Lung microvascular endothelial cell (primary cell): ENCODE measurements around the gene CLEC9A. TPM values are rescaled to one million over a fixed set of nuclear protein-coding genes. Genes with fewer than 3 reads are reported as not detected.
"Not testable (repeated sequence)": the region's sequence is repeated elsewhere in the genome, so short reads cannot be mapped to it uniquely, and the experiment has no call there.

Experiments used
- DNase-seq, 2 donors: peaks; one replicate each; pipeline versions ENCODE4 v3.0.0 to v3.0.0-alpha.2; 2010; ENCODE audit warnings: low read depth in 2 of 2
- total RNA-seq: library from RNA; depleted of rRNA; stranded (reverse); fragments of >200 nt; gene quantifications from 2 replicates; pipeline ENCODE4 v1.2.1, GENCODE V29; 2014

The CLEC9A gene
- total RNA-seq = not detected in 2 replicates

- no peak for DNase-seq
These were observed at the start of gene CLEC9A for GRCh38 chr12:10030446-10030845. Gene CLEC9A, plus strand, starts transcription at chr12:10030682. Its CDS starts 22,006 bp downstream, at chr12:10052688.

- DNase-seq = no peak
These were observed 38.6 kb upstream of the CLEC9A start for GRCh38 chr12:9991876-9992275.

GRCh38 chr12:9992296-9992695 lies 38.2 kb upstream of the CLEC9A start:
- no peak for DNase-seq

GRCh38 chr12:9999016-9999415 lies 31.5 kb upstream of the CLEC9A start, which contains the start of gene CLEC1B:
Gene CLEC1B, minus strand, starts transcription at chr12:9999121. Its CDS starts 21 bp downstream, at chr12:9999100.
- DNase-seq = no peak

GRCh38 chr12:10001171-10001776 lies 29.2 kb upstream of the CLEC9A start:
- DNase-seq = no peak

- no peak for DNase-seq
These were observed 17.7 kb upstream of the CLEC9A start for GRCh38 chr12:10012630-10013330.

- no peak for DNase-seq
These were observed 15.0 kb upstream of the CLEC9A start for GRCh38 chr12:10015450-10015849.

- peak; percentile 29 to 96 for DNase-seq
These were observed 13.6 kb upstream of the CLEC9A start for GRCh38 chr12:10016881-10017280.

- DNase-seq = peak in 1 of 2 donors; percentile 87
These were observed 12.1 kb upstream of the CLEC9A start for GRCh38 chr12:10018386-10018785.

- DNase-seq = no peak
These were observed 9.1 kb upstream of the CLEC9A start for GRCh38 chr12:10021342-10021741.

- no peak for DNase-seq
These were observed 5.2 kb upstream of the CLEC9A start for GRCh38 chr12:10025236-10025635.

GRCh38 chr12:10026666-10027065 lies 3.8 kb upstream of the CLEC9A start:
- not testable (repeated sequence) for DNase-seq

- DNase-seq = no peak
These were observed 3.2 kb upstream of the CLEC9A start for GRCh38 chr12:10027311-10027710.

- peak in 1 of 2 donors; percentile 45 for DNase-seq
These were observed 2.8 kb upstream of the CLEC9A start for GRCh38 chr12:10027721-10028120.

GRCh38 chr12:10031321-10031720 lies 839 bp downstream of the CLEC9A start:
- peak in 1 of 2 donors; percentile 91 for DNase-seq

- peak; percentile 21 to 100 for DNase-seq
These were observed 1.3 kb downstream of the CLEC9A start for GRCh38 chr12:10031771-10032175.

- peak; percentile 61 to 67 for DNase-seq
These were observed 3.5 kb downstream of the CLEC9A start for GRCh38 chr12:10033783-10034545.

GRCh38 chr12:10042167-10042566 lies 11.7 kb downstream of the CLEC9A start:
- DNase-seq = peak in 1 of 2 donors; percentile 62

GRCh38 chr12:10048526-10048925 lies 18.0 kb downstream of the CLEC9A start:
- no peak for DNase-seq

- no peak for DNase-seq
These were observed 21.9 kb downstream of the CLEC9A start for GRCh38 chr12:10052193-10052913.

GRCh38 chr12:10058387-10058786 lies 27.9 kb downstream of the CLEC9A start:
- DNase-seq = no peak

GRCh38 chr12:10065241-10065640 lies 34.8 kb downstream of the CLEC9A start:
- DNase-seq = no peak
